ENCODE measurements around the gene CACNA1F.

CACNA1F gene

DNA sequence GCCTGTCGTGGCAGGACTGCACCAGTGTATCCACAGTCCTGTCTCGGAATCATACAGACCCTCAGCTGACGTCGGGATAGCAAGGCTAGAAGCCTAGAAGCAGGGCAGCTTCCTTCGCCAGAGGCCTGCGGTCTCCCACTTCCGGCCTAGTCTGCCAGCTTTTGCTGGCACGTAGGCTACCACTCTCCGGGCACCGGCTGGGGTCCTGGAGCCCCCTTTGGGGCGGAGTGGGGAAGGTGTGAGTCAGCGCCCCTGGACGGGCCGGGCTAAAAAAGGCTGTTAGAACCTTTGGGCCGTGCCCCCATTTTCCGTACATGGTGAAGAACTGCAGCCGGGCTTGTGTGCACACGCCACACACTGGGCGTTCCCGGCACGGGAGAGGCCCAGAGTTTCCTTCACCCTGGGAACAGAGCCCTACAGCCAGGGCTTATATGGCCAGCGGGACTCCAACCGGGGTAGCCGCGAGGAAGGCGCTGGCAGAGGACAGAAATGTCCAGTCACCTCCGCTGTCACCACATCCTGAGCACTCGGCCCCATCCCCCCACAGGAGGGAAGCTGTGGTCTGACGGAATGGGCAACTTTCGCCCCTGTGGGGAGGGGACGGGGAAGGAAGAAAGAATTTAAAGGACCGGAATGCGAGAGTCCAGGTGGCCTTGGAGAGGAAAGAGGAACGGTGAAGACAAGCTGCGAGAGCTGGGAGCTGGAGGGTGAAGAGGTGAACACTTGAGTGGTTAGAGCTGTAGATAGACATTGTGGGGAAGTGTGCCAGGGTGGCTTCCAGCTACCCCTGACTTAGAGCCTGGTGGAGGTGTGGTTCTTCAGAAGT, 66.0 kb downstream of the CACNA1F start:
- Histone ChIP-seq H3K9ac (ENCODE audit: low read length) (no peak overlapping the region), H3K36me3 (ENCODE audit: control insufficient read depth, low read depth, low read length) (no peaks in the 10 kb centered on the region), H3K9me3 (ENCODE audit: control insufficient read depth, low read depth, low read length) (no peaks in the 10 kb centered on the region), H3K4me1 (ENCODE audit: control insufficient read depth, low read depth, low read length) (peaks cover 6% of the 10 kb centered on the region), H3K27ac (ENCODE audit: low read length) (no peak overlapping the region), H3K27me3 (ENCODE audit: control insufficient read depth, insufficient read depth, low read length) (peaks cover 29% of the 10 kb centered on the region), H3K4me3 (ENCODE audit: low read length) (peak overlapping the region; percentile 52)

- Histone ChIP-seq H3K4me1 (ENCODE audit: control insufficient read depth, low read depth, low read length) (peaks cover 6% of the 10 kb centered on the region), H3K4me3 (ENCODE audit: low read length) (peak overlapping the region; percentile 52), H3K9ac (ENCODE audit: low read length) (no peak overlapping the region), H3K36me3 (ENCODE audit: control insufficient read depth, low read depth, low read length) (no peaks in the 10 kb centered on the region), H3K27me3 (ENCODE audit: control insufficient read depth, insufficient read depth, low read length) (peaks cover 27% of the 10 kb centered on the region), H3K9me3 (ENCODE audit: control insufficient read depth, low read depth, low read length) (no peaks in the 10 kb centered on the region), H3K27ac (ENCODE audit: low read length) (no peak overlapping the region)
These were observed 66.9 kb downstream of the CACNA1F start for GRCh38 chrX:49165901-49166881.

- Histone ChIP-seq H3K4me1 (ENCODE audit: control insufficient read depth, low read depth, low read length) (peaks cover 6% of the 10 kb centered on the region), H3K27ac (ENCODE audit: low read length) (no peak overlapping the region), H3K27me3 (ENCODE audit: control insufficient read depth, insufficient read depth, low read length) (peaks cover 22% of the 10 kb centered on the region), H3K4me3 (ENCODE audit: low read length) (no peak overlapping the region), H3K9me3 (ENCODE audit: control insufficient read depth, low read depth, low read length) (no peaks in the 10 kb centered on the region), H3K9ac (ENCODE audit: low read length) (no peak overlapping the region), H3K36me3 (ENCODE audit: control insufficient read depth, low read depth, low read length) (no peaks in the 10 kb centered on the region)
These were observed 68.4 kb downstream of the CACNA1F start for GRCh38 chrX:49164589-49165360.

- Histone ChIP-seq H3K4me3 (ENCODE audit: low read length) (peak overlapping the region; percentile 65), H3K4me1 (ENCODE audit: control insufficient read depth, low read depth, low read length) (peaks cover 6% of the 10 kb centered on the region), H3K27ac (ENCODE audit: low read length) (no peak overlapping the region), H3K9ac (ENCODE audit: low read length) (peak overlapping the region; percentile 42), H3K27me3 (ENCODE audit: control insufficient read depth, insufficient read depth, low read length) (peaks cover 26% of the 10 kb centered on the region), H3K9me3 (ENCODE audit: control insufficient read depth, low read depth, low read length) (no peaks in the 10 kb centered on the region), H3K36me3 (ENCODE audit: control insufficient read depth, low read depth, low read length) (no peaks in the 10 kb centered on the region)
These were observed 69.4 kb downstream of the CACNA1F start for GRCh38 chrX:49163555-49164419.

DNA sequence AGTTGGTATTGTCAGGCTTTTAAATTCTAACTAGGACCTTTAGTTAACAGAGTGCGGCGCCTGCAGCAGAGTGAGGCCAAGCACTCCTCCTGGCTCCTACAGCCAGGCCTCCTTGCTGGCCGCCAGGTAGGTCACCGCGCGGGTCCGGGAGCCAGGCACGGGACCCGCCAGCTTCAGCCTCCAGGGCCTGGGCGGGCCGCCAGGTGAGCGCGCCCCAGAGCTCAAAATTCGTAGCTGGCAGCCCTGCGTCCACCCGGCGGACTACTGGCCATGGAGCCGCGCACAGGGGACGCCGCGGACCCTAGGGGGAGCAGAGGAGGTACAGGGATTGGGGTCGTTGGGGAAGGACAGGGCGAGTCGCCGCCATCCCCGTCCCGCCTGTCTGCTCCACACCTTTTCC, 70.5 kb downstream of the CACNA1F start, which contains the start of gene MAGIX:
Gene MAGIX (plus strand): TSS at position 139 of the 400 bp plus-strand sequence. CDS start 132 bp downstream, at position 271.
- no peak within 1 kb of the TSS for H3K27ac ChIP-seq (ENCODE audit: low read length)
- H3K4me1 ChIP-seq (ENCODE audit: control insufficient read depth, low read depth, low read length), result peaks cover 3% of the 10 kb centered on the region

DNA sequence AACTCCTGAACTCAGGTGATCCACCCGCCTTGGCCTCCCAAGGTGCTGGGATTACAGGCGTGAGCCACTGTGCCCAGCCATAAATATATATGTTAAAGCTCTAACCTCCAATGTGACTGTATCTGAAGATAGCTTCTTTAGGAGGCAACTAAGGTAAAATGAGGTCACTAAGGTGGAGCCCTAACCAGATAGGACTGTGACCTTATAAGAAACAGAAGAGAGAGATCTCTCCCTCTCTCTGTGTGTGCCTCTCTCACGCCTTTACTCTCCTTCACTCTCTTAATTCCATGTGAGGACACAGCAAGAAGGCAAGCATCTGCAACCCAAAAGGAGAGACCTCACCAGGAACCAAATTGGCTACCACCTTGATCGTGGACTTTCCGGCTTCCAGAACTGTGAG, 71.5 kb downstream of the CACNA1F start:
- no peaks in the 10 kb centered on the region for H3K36me3 ChIP-seq (ENCODE audit: control insufficient read depth, low read depth, low read length)
- H3K9me3 ChIP-seq (ENCODE audit: control insufficient read depth, low read depth, low read length), result no peaks in the 10 kb centered on the region
- no peak overlapping the region for H3K4me3 ChIP-seq (ENCODE audit: low read length)
- no peak overlapping the region for H3K27ac ChIP-seq (ENCODE audit: low read length)
- no peaks in the 10 kb centered on the region for H3K4me1 ChIP-seq (ENCODE audit: control insufficient read depth, low read depth, low read length)
- peaks cover 27% of the 10 kb centered on the region for H3K27me3 ChIP-seq (ENCODE audit: control insufficient read depth, insufficient read depth, low read length)
- no peak overlapping the region for H3K9ac ChIP-seq (ENCODE audit: low read length)

More for the DNA sequence above, 70.5 kb downstream of the CACNA1F start, which contains the start of gene MAGIX:
- Histone ChIP-seq H3K27me3 (ENCODE audit: control insufficient read depth, insufficient read depth, low read length) (peaks cover 27% of the 10 kb centered on the region), H3K9me3 (ENCODE audit: control insufficient read depth, low read depth, low read length) (no peaks in the 10 kb centered on the region), H3K9ac (ENCODE audit: low read length) (no peak within 1 kb of the TSS), H3K36me3 (ENCODE audit: control insufficient read depth, low read depth, low read length) (no peaks in the 10 kb centered on the region), H3K4me3 (ENCODE audit: low read length) (peak within 1 kb of the TSS; percentile 65)

DNA sequence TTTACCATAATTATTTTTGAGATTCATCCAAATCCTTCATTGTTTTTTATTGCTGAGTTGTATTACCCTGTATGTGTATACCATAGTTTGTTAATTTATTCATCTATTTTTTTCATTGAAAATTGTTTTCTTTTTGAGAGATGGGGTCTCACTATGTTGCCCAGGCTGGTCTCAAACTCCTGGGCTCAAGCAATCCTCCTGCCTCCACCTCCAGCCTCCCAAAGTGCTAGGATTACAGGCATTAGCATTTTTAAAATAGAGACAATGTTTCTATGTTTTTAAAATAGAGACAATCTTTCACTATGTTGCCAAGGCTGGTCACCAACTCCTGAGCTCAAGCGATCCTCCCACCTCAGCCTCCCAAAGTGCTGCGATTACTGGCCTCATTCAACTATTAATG, 72.2 kb downstream of the CACNA1F start:
- peaks cover 27% of the 10 kb centered on the region for H3K27me3 ChIP-seq (ENCODE audit: control insufficient read depth, insufficient read depth, low read length)

GRCh38 chrX:49157194-49157593, 75.9 kb downstream of the CACNA1F start:
- no peak overlapping the region for H3K27ac ChIP-seq (ENCODE audit: low read length)
- H3K9me3 ChIP-seq (ENCODE audit: control insufficient read depth, low read depth, low read length), result no peaks in the 10 kb centered on the region
- H3K4me3 ChIP-seq (ENCODE audit: low read length), result no peak overlapping the region
- H3K9ac ChIP-seq (ENCODE audit: low read length), result no peak overlapping the region
- H3K27me3 ChIP-seq (ENCODE audit: control insufficient read depth, insufficient read depth, low read length), result peaks cover 14% of the 10 kb centered on the region
- no peaks in the 10 kb centered on the region for H3K4me1 ChIP-seq (ENCODE audit: control insufficient read depth, low read depth, low read length)
- no peaks in the 10 kb centered on the region for H3K36me3 ChIP-seq (ENCODE audit: control insufficient read depth, low read depth, low read length)

More for the DNA sequence above, 72.2 kb downstream of the CACNA1F start:
- Histone ChIP-seq H3K27ac (ENCODE audit: low read length) (no peak overlapping the region), H3K9ac (ENCODE audit: low read length) (no peak overlapping the region), H3K4me1 (ENCODE audit: control insufficient read depth, low read depth, low read length) (no peaks in the 10 kb centered on the region), H3K9me3 (ENCODE audit: control insufficient read depth, low read depth, low read length) (no peaks in the 10 kb centered on the region), H3K4me3 (ENCODE audit: low read length) (no peak overlapping the region), H3K36me3 (ENCODE audit: control insufficient read depth, low read depth, low read length) (no peaks in the 10 kb centered on the region)

GRCh38 chrX:49155900-49156837, 77.0 kb downstream of the CACNA1F start:
- Histone ChIP-seq H3K36me3 (ENCODE audit: control insufficient read depth, low read depth, low read length) (no peaks in the 10 kb centered on the region), H3K9ac (ENCODE audit: low read length) (peak overlapping the region; percentile 62), H3K4me1 (ENCODE audit: control insufficient read depth, low read depth, low read length) (no peaks in the 10 kb centered on the region), H3K4me3 (ENCODE audit: low read length) (peak overlapping the region; percentile 78), H3K27me3 (ENCODE audit: control insufficient read depth, insufficient read depth, low read length) (peaks cover 5% of the 10 kb centered on the region), H3K27ac (ENCODE audit: low read length) (no peak overlapping the region), H3K9me3 (ENCODE audit: control insufficient read depth, low read depth, low read length) (no peaks in the 10 kb centered on the region)

All from iPS-18a (cell line).